OCI-LY7 (cell line): Measurements from ENCODE around the gene KCNE2. TPM values are rescaled to one million over a fixed set of nuclear protein-coding genes. Genes with fewer than 3 reads are reported as not detected.

Experiments used
- BruUV-seq: library from RNA; stranded (reverse); fragments of 400-500 nt; replicated peaks from 2 replicates; lab custom pipeline; 2021; lab: Mats Ljungman, UMichigan
- CTCF ChIA-PET: fragments of 300-600 bp; sonication (Branson Sonifier 250); formaldehyde crosslinking; loops from one replicate; lab custom pipeline; 2022; ENCODE audit warnings: antibody characterized with exemption; ENCODE audit not compliant: unreplicated experiment; lab: Charles Lee
- POLR2A ChIA-PET: fragments of 300-600 bp; sonication (Branson Sonifier 250); formaldehyde crosslinking; loops from one replicate; lab custom pipeline; 2022; ENCODE audit warnings: antibody characterized with exemption; lab: Charles Lee
- DNase-seq: peaks from one replicate; pipeline ENCODE4 v3.0.0-alpha.2; 2015; ENCODE audit warnings: low spot score
- H2AFZ ChIP-seq: fragments of 200-600 bp; sonication (generic), shearing (Covaris generic); 2 replicates; pipeline ENCODE4 v1.6.1; 2014; ENCODE audit warnings: mild to moderate bottlenecking, antibody characterized with exemption, low read length, moderate library complexity
- H3K27ac ChIP-seq: fragments of 200-600 bp; sonication (generic); 2 replicates; pipeline ENCODE4 v1.5.1; 2014; ENCODE audit warnings: mixed run types, low read depth, mild to moderate bottlenecking, moderate library complexity, low read length, inconsistent platforms; ENCODE audit not compliant: poor library complexity, severe bottlenecking
- H3K36me3 ChIP-seq: fragments of 200-600 bp; sonication (generic); 2 replicates; pipeline ENCODE4 v1.6.1; 2014; ENCODE audit warnings: mild to moderate bottlenecking, antibody characterized with exemption, low read length, moderate library complexity, mixed read lengths; ENCODE audit not compliant: insufficient read depth
- H3K4me1 ChIP-seq: fragments of 200-600 bp; sonication (generic); 2 replicates; pipeline ENCODE4 v1.5.1; 2014; ENCODE audit warnings: mild to moderate bottlenecking, low read length; ENCODE audit not compliant: insufficient read depth, poor library complexity, severe bottlenecking
- H3K4me2 ChIP-seq: fragments of 200-600 bp; sonication (generic); 2 replicates; pipeline ENCODE4 v1.6.1; 2014; ENCODE audit warnings: mild to moderate bottlenecking, low read length
- H3K4me3 ChIP-seq: fragments of 200-600 bp; sonication (generic); 2 replicates; pipeline ENCODE4 v1.5.1; 2014; ENCODE audit warnings: mild to moderate bottlenecking, low read depth, low read length; ENCODE audit not compliant: poor library complexity, severe bottlenecking
- H3K79me2 ChIP-seq: fragments of 200-600 bp; sonication (generic); 2 replicates; pipeline ENCODE4 v1.6.1; 2016; ENCODE audit warnings: low read depth, mild to moderate bottlenecking, low read length, moderate library complexity, mixed read lengths; ENCODE audit not compliant: insufficient read depth
- H3K9me2 ChIP-seq: fragments of 200-600 bp; sonication (generic); 2 replicates; pipeline ENCODE4 v1.6.1; 2016; ENCODE audit warnings: mild to moderate bottlenecking, low read length, mixed read lengths; ENCODE audit not compliant: insufficient read depth
- H3K9me3 ChIP-seq: fragments of 200-600 bp; sonication (generic); 2 replicates; pipeline ENCODE4 v1.6.1; 2014; ENCODE audit warnings: mild to moderate bottlenecking, mixed run types, low read length, mixed read lengths
- H4K20me1 ChIP-seq: fragments of 200-600 bp; sonication (generic); 2 replicates; pipeline ENCODE4 v1.6.1; 2014; ENCODE audit warnings: mild to moderate bottlenecking, antibody characterized with exemption, low read length, moderate library complexity, mixed read lengths; ENCODE audit not compliant: insufficient read depth
- EZH2phosphoT487 ChIP-seq: fragments of 200-600 bp; sonication (generic); IDR thresholded peaks from 2 replicates; pipeline ENCODE4 v1.6.1; 2018; ENCODE audit warnings: low read depth, borderline replicate concordance, mild to moderate bottlenecking, mixed run types, antibody characterized with exemption, low read length, moderate library complexity, mixed read lengths
- intact Hi-C: fragments of 100-400 bp; cut with micrococcal nuclease; formaldehyde crosslinking; loops from one replicate; pipeline ENCODE4 v1.10.0; 2022; ENCODE audit not compliant: unreplicated experiment
- total RNA-seq, 2 experiments: library from RNA; depleted of rRNA in 1 of 2; stranded (reverse); fragments of >200 nt in 1 of 2; shearing (Covaris generic) in 1 of 2; gene quantifications; 2 replicates each; pipeline ENCODE4 v1.2.3, GENCODE V29; 2014 to 2022
- TF ChIP-seq, protein P1 (sequence below): fragments of 200-600 bp; sonication (generic); conservative IDR thresholded peaks from 2 replicates; pipeline ENCODE4 v1.5.1; 2014; ENCODE audit warnings: mild to moderate bottlenecking, antibody characterized with exemption, low read length, moderate library complexity, mixed read lengths

Gene KCNE2
- total RNA-seq, 2 experiments from 2014 or later, result not detected

DNA sequence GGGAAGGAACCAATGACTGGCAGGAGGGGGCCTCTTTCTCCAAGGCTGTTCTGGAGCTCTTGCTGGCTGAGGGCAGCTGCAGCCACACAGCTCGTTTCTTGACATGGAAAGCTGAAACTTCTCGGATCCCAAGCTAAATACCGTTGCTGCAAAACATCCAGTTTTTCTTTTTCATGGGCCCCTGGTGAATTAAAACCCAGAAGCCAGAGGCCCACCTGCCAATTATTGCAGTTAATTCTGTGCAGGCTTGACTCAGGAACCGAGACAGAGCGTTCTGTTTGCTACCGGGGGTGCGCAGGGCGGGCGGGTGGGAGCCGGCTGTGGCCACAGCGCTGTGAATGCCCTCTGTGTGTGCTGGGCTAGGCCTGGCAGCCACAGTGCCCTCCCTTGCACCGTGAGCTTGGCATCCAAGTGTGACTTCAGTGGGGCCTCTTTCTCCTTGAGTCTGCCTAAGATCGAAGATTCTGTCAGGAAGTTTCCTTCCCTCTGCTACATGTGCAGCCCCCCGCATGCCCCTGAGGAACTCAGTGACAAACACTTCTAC lies 19.9 kb upstream of the KCNE2 start:
- Histone ChIP-seq H3K9me3 (no peaks in the 10 kb centered on the region), H3K4me1 (no peaks in the 10 kb centered on the region), H4K20me1 (no peaks in the 10 kb centered on the region), H3K4me3 (no peak overlapping the region), H3K79me2 (no peaks in the 10 kb centered on the region), H3K36me3 (no peaks in the 10 kb centered on the region), H3K27ac (no peak overlapping the region), H3K4me2 (no peak overlapping the region), H2AFZ (no peak overlapping the region), H3K9me2 (no peaks in the 10 kb centered on the region)
- intact Hi-C loops, result no loop called here
- CTCF ChIA-PET, result no interaction called here
- BruUV-seq, result no TSS peak
- TF ChIP-seq EZH2phosphoT487, result no peak
- TF ChIP-seq, protein P1, sequence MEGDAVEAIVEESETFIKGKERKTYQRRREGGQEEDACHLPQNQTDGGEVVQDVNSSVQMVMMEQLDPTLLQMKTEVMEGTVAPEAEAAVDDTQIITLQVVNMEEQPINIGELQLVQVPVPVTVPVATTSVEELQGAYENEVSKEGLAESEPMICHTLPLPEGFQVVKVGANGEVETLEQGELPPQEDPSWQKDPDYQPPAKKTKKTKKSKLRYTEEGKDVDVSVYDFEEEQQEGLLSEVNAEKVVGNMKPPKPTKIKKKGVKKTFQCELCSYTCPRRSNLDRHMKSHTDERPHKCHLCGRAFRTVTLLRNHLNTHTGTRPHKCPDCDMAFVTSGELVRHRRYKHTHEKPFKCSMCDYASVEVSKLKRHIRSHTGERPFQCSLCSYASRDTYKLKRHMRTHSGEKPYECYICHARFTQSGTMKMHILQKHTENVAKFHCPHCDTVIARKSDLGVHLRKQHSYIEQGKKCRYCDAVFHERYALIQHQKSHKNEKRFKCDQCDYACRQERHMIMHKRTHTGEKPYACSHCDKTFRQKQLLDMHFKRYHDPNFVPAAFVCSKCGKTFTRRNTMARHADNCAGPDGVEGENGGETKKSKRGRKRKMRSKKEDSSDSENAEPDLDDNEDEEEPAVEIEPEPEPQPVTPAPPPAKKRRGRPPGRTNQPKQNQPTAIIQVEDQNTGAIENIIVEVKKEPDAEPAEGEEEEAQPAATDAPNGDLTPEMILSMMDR, result no peak
- DNase-seq, result no peak
- POLR2A ChIA-PET, result no interaction called here

DNA sequence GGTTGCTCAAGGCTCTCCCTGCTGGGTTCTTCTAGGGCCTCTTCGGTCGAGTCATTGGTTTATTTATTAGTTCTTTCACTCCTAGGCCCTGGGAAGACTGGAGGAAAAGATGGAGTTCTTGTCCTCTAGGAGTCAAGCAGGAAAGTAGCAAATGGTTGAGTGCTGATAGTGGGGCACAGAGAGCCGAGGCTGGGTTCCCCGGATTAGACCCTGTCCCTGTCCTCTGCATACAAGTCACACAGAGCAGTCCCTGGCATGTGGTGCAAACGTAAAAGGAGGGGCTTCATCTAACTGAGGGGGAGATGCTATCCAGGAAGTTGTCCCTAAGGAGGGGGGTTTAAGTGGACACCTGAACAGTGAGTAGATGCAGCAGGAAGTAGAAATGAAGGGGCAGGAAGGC lies 19.2 kb upstream of the KCNE2 start:
- BruUV-seq, result no TSS peak
- intact Hi-C loops, result no loop called here
- Histone ChIP-seq H3K79me2 (no peaks in the 10 kb centered on the region), H3K4me1 (no peaks in the 10 kb centered on the region), H3K36me3 (no peaks in the 10 kb centered on the region), H3K4me2 (no peak overlapping the region), H4K20me1 (no peaks in the 10 kb centered on the region), H3K4me3 (no peak overlapping the region), H3K27ac (no peak overlapping the region), H2AFZ (no peak overlapping the region), H3K9me3 (no peaks in the 10 kb centered on the region), H3K9me2 (no peaks in the 10 kb centered on the region)
- ChIA-PET CTCF (no interaction called here), POLR2A (no interaction called here)
- DNase-seq, result no peak
- no peak for TF ChIP-seq EZH2phosphoT487
- TF ChIP-seq, protein P1, result no peak

DNA sequence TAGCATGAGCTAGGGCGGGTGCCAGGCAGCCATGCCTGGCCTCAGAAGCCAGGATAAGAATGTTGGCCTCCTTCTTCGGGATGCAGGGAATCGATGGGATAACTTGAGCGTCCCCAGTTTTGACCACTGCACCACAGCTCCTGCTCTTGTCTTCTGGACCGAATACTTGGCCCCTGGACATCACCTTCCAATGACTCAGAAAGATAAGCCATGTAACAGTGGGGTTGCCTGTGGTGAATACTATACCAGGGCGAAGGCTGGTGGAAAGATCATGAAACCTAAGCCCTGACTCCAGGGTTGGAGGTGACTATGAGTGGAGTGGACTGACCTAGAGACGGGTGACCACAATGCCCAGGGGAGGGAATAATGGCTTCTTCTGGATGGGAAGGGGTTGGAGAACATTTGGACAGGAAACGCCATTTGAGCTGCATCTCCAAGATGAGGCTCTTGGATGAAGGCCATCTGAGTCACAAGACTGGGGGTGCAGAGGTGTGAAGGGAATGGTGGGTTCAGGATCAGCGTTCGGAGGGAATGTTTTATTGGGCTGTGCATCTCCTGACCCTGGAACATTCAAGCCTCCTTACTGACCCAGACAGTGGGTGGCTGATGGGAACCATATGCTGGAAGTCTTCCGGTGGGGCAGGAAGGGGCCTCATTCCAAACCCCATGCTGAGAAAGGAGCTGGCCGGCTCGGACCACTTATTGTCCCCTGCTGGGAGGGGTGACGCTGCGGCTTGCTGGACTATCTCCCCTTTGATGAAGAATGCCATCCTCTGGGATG lies 18.5 kb upstream of the KCNE2 start:
- Histone ChIP-seq H3K27ac (no peak overlapping the region), H4K20me1 (no peaks in the 10 kb centered on the region), H3K9me3 (no peaks in the 10 kb centered on the region), H3K36me3 (no peaks in the 10 kb centered on the region), H3K4me2 (no peak overlapping the region), H3K4me3 (no peak overlapping the region), H3K9me2 (no peaks in the 10 kb centered on the region), H2AFZ (no peak overlapping the region), H3K4me1 (no peaks in the 10 kb centered on the region), H3K79me2 (no peaks in the 10 kb centered on the region)
- intact Hi-C loops, result loop anchor here (5.0 kb wide), 1 partner anchor 323 kb away; no protein-coding TSS in a partner anchor
- POLR2A ChIA-PET, result no interaction called here
- no peak for TF ChIP-seq EZH2phosphoT487
- TF ChIP-seq, protein P1, result no peak
- CTCF ChIA-PET, result no interaction called here
- no peak for DNase-seq
- no TSS peak for BruUV-seq
